HTR-8/SVneo (cell line): ENCODE results near the gene PPP1R3C.

Experiments
- DNase-seq: peaks from one replicate; pipeline ENCODE4 v3.0.0; 2011; ENCODE audit warnings: low spot score, mixed read lengths; ENCODE audit not compliant: insufficient read length
- FAIRE-seq: peaks from 2 replicates; lab custom pipeline; 2011; peaks lifted over from hg19 to GRCh38; lab: Jason Lieb, UNC

Gene PPP1R3C

DNA sequence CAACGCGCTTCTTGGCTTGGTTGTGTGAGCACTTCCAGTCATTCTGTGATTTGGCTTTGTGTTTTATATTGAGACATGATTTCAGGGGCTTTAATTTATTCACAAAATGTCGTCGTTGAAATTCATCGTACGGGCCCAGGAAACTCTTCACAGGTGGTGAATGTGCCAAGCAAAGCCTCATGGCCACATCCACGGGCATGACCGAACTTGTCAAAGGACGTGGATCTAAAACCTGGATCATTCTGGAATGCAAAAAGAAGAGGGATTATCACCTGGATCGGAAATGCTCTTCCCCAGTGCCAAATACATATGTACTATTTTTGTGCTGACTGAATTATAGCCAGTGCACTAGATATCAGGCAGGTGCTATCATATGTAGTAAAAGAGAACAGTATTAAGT lies 2.2 kb downstream of the PPP1R3C start:
- no peak for DNase-seq
- FAIRE-seq: no peak

DNA sequence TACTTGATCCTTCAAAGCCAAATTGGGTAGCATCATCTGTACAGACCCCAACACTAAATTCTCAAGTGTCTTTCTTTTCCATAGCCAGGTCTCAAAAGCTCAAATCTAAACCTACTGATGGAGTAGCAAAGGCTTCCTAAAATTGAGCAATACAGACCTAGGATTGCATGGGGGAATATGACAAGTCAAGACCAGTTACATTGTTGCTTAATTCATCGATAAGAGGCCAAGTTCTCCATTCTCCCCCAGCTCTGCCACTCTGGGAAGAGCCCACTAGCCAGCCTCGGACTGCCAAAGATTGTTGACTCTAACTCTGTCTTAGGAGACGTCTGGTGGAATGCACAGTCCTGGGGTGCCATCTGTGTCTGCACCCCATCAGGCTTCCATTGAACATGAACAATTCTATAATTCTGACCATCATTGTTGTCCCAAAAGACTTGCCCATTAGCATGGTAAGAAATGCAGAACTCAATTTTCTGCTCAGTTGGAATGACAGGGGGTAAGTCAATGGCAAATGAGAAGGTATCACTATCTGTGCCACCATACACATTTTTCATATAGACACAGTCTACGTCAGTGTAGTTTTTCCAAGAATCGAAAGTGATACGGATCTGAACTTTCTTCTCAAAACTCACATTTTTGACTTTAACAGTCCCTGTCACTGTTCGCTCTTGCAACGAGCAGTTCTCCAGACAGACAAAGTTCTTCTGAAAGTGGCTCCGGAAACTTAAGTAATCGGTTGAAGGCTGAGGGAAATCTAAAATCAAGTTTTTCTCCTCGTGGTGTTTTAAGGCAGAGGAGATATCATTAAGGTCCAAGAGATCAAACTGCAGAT lies 2.9 kb downstream of the PPP1R3C start:
- DNase-seq: no peak
- FAIRE-seq: no peak

DNA sequence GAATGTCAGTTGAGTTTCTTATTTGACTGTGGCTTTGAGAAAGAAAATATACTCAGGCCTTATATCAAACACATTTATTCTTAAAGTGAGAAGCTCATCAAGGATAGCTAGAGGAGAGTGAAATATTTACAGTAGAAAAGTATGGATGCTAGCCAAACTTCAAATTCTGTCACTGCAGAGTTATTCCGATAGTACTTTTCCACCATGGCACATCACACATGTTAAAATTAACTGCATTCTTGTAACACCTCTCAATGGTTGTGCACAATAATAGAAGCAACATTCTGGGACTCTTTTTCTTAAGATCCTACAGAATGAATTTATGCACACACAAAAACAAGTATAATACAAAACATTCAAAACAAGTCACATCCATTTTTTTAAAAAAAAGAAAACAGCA lies 4.5 kb downstream of the PPP1R3C start:
- DNase-seq: no peak
- no peak for FAIRE-seq

DNA sequence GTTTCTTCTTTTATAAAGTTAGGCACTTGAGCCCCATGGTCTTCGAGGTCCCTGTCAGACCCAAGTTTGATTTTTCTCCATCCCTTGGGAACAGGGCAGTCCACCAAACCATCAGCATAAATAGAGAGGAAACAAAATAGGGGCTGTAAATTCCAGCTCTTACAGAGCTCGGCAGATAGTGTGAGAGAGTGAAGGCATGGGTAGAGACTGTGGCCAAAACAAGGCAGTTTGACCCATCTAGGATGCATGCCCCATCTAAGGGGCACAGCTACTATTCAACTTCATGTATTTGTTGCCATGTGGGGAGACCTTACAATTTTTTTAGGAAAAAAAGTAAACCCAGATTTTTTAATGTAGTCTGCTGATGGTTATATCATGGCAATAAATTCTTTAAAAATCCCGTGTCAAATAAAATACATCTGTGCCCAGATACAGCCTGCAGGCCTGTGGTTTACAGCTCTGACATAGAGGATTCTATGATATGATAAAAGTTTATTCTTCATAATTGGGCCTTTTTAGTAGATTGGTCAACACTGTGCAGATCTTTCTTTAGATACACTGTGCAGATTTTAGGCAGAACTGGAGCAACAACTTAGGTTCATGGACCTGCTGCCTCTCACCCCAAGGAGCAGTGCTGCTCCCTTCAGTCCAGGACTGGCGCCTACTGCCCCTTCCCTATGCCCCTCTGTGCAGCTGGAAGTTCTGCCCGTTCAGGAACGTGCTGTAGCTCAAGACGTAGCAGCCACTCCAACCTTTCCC lies 5.3 kb downstream of the PPP1R3C start:
- no peak for DNase-seq
- FAIRE-seq: no peak

DNA sequence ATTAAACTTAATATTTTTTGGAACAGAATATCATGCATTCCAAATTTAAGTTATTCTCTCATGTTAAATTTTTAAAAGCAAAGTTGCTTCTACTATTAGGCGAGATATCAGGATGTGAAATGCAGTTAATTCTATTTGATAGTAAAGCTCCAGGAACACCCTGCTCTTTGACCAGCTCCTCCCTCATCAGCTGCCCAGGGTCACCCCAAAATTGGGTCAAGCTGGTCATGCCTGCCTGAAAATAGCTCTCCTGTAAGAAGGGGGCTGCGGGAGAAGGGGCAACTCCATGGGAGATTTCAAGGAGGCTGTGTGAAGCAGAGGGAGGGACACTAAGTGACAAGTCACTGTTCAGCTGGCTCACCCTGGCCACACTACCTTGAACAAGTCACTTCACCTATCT lies 5.9 kb downstream of the PPP1R3C start:
- FAIRE-seq: no peak

DNA sequence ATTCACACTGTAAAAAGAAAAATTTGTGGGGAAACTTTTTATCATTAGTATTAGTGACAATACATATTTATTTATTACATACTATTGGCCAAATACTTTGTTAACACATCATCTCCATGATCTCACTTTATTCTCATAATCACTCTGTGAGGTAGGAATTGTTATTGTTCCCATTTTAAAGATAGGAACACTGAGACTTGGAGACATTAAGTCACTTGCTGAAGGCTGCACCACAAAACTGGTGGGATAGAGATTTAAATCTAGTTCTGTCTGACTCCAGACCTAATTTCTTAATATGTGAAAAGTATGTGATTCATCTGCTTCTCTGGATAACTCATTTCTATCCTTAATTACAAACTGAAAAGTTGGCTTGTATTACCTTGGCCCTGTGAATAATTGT lies 8.2 kb downstream of the PPP1R3C start:
- FAIRE-seq: no peak
- no peak for DNase-seq

More for the DNA sequence above, 5.9 kb downstream of the PPP1R3C start:
- DNase-seq: no peak

DNA sequence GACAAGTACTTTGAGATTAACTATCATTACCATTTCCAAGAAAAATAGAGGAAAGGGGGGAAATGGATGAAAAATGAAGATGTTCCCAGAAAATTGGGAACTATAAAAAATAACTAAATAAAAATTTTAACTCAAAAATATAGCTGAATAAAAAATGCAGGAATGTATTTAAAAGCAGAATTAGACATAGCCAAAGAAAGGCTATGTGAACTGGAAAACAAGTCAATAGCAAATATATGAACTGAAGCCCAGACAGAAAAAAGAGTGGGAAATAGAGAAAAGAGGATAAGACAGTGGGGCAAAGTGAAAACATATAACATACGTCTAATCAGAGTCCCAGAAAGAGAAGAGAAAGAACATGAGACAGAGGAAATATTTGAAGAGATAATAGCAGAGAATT lies 10.3 kb downstream of the PPP1R3C start:
- no peak for DNase-seq
- no peak for FAIRE-seq

DNA sequence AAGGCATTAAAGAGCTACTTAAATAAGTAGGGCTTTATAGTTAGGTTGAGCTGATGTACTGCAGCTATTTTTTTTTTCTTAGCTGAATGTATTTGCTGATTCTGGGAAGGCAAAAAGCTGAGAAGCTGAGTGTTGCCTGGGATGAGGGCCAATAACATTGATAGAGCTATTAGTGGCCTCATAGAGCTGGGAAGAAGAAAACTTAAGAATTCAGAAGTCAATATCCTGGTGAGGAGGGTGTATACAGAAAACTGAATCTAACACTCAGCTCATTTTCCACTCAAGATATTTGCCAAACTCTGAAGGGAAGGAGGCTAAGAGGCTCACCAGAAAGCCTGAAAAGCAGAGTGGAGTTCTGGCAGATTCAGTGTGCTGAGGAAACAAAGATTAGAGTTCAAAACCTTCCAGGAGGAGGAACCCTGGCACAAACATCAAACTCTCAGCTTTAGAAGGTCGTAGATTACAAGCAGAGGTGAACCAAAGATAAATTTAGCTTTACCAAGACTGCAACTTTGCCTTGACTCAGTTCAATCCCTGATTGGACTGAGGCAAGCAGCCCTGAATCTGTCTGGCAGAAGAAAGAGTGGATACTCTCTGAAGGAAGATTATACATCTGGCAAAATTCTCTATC lies 11.3 kb downstream of the PPP1R3C start:
- no peak for DNase-seq
- no peak for FAIRE-seq

DNA sequence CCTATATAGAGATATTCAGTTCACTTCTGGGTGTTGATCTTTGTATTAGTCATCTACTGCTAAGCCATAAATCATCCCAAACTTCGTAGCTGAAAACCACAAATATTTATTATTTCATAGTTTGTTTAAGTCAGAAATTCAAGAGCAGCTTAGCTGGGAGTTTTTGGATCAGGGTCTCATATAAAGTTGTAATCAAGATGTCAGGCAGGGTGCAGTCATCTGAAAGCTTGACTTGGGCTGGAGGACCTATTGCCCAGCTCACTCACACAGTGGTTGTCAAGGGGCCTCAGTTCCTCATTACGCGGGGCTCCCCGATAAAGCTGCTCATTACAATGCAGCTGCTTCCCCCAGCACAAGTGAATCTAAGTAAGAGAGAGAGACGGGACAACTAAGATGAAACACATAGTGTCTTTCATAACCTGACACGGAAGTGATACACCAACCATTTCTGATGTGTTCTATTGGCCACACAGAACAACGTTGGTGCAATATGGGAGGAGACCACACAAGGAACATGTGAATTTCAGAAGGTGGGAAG lies 15.7 kb downstream of the PPP1R3C start:
- DNase-seq: peak; percentile 49

DNA sequence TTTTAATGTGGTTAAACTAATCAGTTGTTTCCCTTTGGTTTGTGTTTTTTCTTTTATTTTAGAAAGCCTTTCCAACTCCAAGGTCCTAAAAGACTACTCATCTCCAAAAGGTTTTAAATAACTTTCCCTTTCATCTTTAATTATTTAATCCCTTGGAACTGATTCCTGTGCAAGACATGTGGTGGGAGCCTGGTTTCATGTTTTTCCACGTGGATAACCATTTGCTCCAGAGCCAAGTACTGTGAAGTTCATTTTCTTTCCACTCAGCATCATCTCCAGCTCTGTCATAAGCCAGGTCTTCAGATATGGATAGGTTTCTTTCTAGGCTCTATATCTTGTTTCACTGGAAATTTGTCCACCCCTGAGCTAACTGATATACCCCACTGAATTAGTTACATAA lies 16.7 kb downstream of the PPP1R3C start:
- DNase-seq: no peak
- no peak for FAIRE-seq

More for the DNA sequence above, 15.7 kb downstream of the PPP1R3C start:
- peak; percentile 55 for FAIRE-seq

DNA sequence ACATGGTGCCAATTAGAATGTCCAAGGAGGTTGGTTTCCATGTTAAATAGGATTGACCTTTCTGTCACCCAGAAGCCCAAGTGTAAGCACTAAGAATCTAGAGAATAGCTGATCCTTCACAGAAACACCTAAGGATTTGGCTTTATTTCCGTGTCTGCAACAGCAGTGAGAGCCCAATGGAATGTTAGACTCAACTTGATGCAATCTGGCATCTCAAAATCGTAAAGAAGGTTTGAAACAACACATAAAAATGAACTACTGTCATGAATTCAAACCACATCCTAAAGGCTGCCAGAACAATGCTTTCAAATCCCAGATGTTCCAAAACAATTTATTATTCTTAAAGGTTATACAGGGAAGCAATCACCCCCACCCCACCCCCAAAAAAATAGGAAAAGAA lies 18.6 kb downstream of the PPP1R3C start:
- FAIRE-seq: peak; percentile 4
- DNase-seq: peak; percentile 45

DNA sequence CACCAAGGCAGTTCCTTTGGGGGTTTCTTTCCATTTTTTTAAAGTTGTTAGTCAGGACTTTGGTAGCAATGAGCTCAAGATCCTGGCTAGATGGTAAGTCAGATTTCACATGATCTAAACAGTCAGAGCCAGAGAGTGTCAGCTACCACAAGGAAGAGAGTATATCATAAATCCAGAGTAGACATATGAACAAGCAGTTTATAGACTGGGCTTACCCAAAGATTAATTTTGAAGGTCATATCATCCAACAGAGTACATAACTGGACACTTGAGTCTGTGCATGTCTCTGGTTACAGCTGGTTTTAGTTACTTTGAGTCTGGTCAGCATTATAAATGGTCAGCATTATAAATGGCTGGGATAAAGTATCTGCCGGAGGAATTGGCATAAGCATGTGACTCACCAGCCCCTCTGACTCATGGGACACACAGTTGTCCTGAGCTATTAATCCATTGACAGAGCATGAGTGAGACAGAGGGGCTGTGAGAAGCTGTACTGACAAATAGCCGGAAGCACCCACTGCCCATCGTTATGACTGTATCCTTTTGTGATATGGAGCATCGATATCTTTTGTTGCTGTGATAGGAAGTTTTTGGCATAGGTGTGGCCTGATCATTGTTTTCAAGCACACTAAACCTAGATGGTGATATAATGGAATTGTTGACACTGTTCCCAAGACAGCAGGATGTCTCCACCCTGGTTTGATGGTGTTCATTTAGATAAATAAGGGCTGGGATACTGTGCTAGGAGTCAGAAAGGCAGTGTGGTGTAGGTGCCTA lies 19.3 kb downstream of the PPP1R3C start:
- FAIRE-seq (peak; percentile 88), DNase-seq (peak; percentile 70)

DNA sequence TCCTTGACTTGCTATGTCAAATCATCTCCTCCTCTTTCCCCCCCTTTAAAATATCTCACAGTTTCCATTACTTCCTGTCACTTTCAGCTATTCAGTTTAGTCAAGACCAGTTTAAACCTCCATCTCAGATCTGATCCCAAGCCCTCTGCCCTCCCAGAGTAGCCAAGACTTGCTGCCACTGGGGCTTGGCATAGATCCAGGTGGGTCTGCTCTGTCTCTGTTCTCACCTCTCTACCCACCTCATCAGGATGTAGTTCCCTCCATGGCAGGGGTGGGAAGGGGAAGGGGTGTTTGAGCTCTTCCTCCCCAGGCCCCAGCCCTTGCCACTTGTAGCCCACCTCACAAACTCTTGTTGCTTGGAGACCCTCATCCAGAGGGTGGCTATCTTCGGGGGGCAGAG lies 22.0 kb downstream of the PPP1R3C start:
- DNase-seq (no peak), FAIRE-seq (no peak)

DNA sequence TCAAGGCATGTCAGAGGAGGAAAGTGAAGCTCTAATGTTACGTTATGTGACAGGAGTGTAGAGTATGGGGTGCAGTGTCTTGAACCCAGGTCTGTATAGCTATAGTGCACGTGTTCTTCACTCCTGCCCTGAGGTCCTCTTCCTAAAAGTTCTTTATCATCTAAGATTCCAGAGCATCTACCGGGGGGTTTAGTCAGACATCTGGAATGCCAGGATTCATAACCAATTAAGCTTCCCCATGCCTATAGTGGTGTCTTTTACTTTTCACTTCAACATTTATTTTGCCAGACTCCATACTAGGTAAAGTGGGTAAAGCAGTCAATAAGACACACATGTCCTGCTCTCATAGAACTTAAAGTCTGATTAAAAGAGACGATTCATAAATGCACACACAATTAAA lies 22.4 kb downstream of the PPP1R3C start:
- DNase-seq (no peak), FAIRE-seq (no peak)

DNA sequence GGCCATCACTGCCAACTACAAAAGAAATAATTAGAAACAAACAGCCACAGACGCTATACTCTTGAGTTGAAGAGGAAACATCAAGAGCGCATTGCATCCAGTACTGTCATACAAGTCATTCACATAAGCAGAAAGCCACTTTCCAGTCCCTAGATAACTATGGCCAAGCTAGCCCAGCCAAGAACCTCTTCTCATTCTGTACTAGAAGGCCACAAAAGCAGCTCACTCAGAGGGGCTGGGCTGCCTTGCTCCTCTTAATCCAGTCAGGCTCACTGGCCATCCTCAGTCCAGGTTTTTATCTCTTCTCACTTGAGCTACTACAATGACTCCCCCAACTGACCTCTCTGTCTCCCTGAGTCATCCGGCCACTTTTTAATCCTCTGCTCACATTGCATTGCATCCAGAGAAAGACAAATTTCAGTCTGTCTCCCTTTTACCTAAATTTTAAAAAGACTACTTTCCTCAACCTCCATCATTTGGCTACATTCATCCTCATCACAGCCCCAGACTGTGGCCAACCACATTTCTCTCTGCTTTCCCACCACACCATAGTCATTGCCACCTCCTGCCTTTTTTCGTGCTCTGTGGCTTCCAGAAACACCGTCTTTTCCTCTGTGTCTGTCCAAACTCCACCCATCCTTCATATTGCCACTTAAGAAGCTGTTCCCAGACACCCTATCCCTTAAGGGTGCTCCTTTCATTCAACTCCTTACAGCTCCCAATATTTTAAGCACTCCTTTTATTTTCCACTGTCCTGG lies 25.0 kb downstream of the PPP1R3C start:
- FAIRE-seq: no peak

DNA sequence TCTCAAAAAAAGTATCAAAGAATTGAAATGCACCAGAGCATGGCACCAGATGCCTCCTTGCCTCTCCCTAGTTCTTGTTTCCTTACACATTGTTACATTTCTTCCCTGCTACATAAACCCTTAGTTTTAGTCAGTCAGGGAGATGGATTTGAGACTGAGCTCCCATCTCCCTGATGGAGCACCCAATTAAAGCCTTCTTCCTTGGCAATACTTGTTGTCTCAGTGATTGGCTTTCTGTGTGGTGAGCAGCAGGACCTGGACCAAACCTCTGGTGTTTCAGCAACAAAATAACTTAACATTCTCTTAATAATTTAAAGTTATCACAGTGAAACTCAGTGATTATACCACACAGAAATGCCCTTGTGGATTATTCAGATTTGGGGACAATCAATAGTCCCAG lies 26.9 kb downstream of the PPP1R3C start:
- no peak for FAIRE-seq
- no peak for DNase-seq

More for the DNA sequence above, 25.0 kb downstream of the PPP1R3C start:
- DNase-seq: no peak

DNA sequence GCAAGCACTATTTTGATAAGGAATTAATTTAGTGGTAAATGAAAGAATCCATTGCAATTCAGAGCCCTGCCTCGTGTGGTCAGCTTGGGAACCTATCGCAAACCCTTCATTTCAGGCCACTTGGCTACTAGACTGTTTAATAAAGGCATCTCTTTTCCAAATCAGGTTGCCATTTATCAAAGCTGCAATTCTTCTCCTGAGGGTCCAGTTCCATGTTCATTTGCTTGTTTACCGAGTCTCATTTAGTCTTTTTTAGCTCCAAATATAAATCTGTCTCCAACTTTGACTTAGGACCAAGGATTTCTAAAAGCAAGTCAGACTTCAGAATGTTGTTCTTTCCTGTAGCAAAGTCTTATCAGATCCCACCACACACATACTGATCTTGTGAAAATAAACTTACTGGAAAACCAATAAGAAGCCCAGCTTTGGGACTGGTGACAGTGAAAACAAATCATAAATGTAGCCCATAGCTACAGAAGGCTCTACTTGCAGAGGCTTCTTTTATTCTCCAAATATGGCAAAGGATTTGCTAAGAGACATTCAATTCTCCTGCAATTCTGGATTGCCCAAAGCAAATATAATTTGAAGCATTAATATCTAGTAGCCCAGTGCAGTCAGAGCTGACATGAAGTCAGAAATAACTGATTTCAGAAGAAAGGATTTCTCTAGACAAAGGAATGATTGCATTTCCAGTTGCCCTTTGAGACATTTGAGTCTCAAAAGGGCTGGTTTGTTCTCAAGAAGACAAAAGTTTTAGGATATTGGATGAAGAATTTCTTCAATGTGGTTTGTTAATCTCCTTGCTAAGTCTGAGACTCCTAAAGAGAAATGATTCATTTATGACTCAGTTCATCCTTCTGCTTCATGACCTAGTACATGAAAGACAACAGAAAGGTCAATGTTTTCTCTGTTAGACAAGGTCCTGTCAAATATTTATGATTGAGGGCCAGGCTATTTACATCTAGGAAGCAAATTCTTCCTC lies 28.0 kb downstream of the PPP1R3C start:
- DNase-seq (no peak), FAIRE-seq (no peak)

DNA sequence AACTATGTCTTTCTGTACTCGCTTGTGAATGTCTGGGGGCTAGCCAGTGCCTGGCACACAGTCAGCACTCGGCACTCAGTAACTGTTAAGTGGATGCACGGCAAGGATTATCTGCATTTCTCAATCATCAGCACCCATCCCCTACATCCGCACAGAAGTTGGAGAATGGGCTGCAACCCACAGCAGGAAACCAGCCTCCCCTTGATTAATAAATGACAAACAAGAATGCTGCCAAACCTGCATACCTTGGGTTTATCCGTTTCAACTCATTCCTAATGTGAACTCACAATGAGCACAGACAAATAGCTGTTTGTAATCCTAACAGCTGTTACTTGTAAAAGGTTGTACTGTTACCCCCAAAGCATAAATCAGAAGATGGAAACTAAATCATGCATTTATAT lies 28.9 kb downstream of the PPP1R3C start:
- FAIRE-seq (peak; percentile 87), DNase-seq (no peak)
